Suppressor macrophage treated with lipopolysaccharide for 1 hour (primary cell): ENCODE measurements around the gene IGF2BP1.

Source experiments
- DNase-seq, 3 donors: peaks; one replicate each; pipeline ENCODE4 v3.0.0-alpha.2; 2020 to 2022

Gene IGF2BP1

GRCh38 chr17:49104511-49105074 lies 107.4 kb downstream of the IGF2BP1 start:
- no peak for DNase-seq
